AG04450 (cell line): ENCODE data around the gene UQCC2. TPM values are rescaled to one million over a fixed set of nuclear protein-coding genes. Genes with fewer than 3 reads are reported as not detected.

ENCODE experiments used
- CTCF ChIA-PET: fragments of 300-600, 350-600 bp; formaldehyde crosslinking; extraction: SDS; loops from one replicate; lab custom pipeline; 2022; ENCODE audit warnings: antibody characterized with exemption, inconsistent platforms; lab: Charles Lee
- POLR2A ChIA-PET: fragments of 350-600 bp; formaldehyde crosslinking; extraction: SDS; loops from one replicate; lab custom pipeline; 2021; ENCODE audit warnings: antibody characterized with exemption, inconsistent platforms; lab: Yijun Ruan, JAX
- DNase-seq: peaks from one replicate; pipeline ENCODE4 v3.0.0-alpha.2; 2011; ENCODE audit warnings: low read depth, low spot score
- H3K27ac ChIP-seq: one replicate; pipeline ENCODE4 v1.5.1; 2012; ENCODE audit warnings: low read depth, low read length, control low read depth
- H3K27me3 ChIP-seq: one replicate; pipeline ENCODE4 v1.6.0; 2012; ENCODE audit warnings: low read length; ENCODE audit not compliant: control insufficient read depth, insufficient read depth
- H3K4me3 ChIP-seq: 2 replicates; pipeline ENCODE4 v1.5.1; 2011; ENCODE audit warnings: mild to moderate bottlenecking, low read depth, low read length, control low read depth
- H3K9me3 ChIP-seq: 2 replicates; pipeline ENCODE4 v1.5.1; 2012; ENCODE audit warnings: low read length; ENCODE audit not compliant: control insufficient read depth, insufficient read depth
- polyA plus RNA-seq: library from polyadenylated mRNA; depleted of rRNA; stranded (reverse); fragments of >200 nt; gene quantifications from 2 replicates; pipeline ENCODE4 v1.2.3, GENCODE V29; 2011
- TF ChIP-seq, protein P1 (sequence below): IDR thresholded peaks from 2 replicates; pipeline ENCODE4 v1.5.1; 2011; ENCODE audit warnings: low read depth, low read length, control low read depth, inconsistent platforms

UQCC2 gene
- polyA plus RNA-seq, 1 experiment: 67.9 TPM

DNA sequence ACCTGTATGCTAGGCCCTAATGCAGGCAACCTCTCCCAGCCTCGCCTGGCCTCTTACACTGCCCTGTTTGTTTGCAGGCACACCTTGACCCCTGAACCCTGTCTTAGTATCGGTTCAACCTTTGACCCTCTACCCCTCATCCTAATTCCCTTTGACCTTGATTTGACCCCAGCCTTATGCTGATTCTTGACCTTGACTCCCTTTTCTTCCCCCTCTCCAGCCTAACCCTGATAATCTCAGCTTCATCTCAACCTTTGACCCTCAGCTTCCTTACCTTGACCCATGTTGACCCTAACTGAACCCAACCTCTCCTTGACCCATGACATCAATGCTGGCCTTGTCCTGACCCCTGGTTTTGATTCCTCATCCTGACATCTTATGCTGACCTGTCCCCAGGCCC, 33.8 kb downstream of the UQCC2 start:
- H3K27me3 ChIP-seq: no peaks in the 10 kb centered on the region
- POLR2A ChIA-PET: no interaction called here
- no peak overlapping the region for H3K27ac ChIP-seq
- no peaks in the 10 kb centered on the region for H3K9me3 ChIP-seq
- DNase-seq: no peak
- CTCF ChIA-PET: no interaction called here
- no peak overlapping the region for H3K4me3 ChIP-seq
- TF ChIP-seq, protein P1, sequence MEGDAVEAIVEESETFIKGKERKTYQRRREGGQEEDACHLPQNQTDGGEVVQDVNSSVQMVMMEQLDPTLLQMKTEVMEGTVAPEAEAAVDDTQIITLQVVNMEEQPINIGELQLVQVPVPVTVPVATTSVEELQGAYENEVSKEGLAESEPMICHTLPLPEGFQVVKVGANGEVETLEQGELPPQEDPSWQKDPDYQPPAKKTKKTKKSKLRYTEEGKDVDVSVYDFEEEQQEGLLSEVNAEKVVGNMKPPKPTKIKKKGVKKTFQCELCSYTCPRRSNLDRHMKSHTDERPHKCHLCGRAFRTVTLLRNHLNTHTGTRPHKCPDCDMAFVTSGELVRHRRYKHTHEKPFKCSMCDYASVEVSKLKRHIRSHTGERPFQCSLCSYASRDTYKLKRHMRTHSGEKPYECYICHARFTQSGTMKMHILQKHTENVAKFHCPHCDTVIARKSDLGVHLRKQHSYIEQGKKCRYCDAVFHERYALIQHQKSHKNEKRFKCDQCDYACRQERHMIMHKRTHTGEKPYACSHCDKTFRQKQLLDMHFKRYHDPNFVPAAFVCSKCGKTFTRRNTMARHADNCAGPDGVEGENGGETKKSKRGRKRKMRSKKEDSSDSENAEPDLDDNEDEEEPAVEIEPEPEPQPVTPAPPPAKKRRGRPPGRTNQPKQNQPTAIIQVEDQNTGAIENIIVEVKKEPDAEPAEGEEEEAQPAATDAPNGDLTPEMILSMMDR: no peak

DNA sequence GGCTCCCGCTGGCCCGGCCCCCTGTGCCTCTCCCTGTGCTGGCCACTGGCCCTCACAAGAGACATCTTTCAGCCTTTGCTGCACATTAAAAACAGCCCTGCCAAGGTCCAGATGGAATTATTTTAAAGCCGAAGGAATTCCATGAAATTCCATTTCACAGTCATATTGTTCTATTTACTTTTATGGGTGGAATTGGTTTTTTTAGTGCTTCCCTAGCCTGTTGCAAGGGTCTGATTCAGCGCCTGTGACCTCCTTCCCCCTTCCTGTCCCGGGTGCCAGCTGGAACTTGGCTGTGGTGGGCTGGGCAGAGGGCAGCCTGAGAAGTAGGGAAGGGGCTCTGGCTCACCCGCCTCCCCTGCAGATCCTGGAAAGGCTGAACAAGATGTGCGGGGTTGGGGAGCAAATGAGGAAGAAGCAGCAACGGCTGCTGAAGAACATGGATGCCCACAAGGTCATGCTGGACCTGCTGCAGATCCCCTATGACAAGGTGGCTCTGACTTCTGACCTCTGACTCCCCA, 34.3 kb downstream of the UQCC2 start:
- ChIA-PET CTCF (no interaction called here), POLR2A (no interaction called here)
- H3K9me3 ChIP-seq: no peaks in the 10 kb centered on the region
- H3K27me3 ChIP-seq: no peaks in the 10 kb centered on the region
- TF ChIP-seq, protein P1: no peak
- DNase-seq: no peak
- peak overlapping the region; percentile 39 for H3K27ac ChIP-seq
- H3K4me3 ChIP-seq: no peak overlapping the region

DNA sequence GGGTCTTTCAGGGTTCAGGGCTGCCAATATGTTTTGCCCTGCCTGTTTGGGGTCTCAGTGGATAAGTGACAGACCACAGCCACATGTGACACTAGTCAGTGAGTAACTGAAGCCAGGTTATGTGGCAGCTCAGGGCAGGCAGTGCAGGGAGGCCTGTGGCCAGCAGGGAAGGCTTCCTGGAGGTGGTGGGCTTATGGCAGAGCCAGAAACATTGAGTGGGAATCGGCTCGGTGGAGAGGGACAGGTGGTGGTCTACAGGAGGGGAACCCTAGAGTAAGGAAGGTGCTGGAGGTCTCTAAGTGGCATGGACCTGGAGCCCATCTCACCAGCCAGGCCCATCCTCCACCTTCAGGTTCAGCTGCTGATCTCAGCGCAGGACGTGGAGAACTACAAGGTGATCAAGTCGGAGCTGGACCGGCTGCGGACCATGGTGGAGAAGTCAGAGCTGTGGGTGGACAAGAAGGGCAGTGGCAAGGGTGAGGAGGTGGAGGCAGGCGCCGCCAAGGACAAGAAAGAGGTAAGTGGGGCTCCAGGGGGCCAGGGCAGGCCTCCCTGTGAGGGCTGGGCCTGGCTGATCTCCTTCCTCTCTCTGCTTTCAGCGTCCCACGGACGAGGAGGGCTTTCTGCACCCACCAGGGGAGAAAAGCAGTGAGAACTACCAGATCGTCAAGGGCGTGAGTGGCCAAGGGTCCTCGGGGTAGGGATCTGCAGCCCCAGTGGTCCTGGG, 34.9 kb downstream of the UQCC2 start:
- no peak overlapping the region for H3K4me3 ChIP-seq
- H3K27me3 ChIP-seq: no peaks in the 10 kb centered on the region
- no peak for DNase-seq
- no peaks in the 10 kb centered on the region for H3K9me3 ChIP-seq
- TF ChIP-seq, protein P1: no peak
- CTCF ChIA-PET: interaction anchor here (1.1 kb wide), 1 partner anchor 25 kb away, joined by 3 read pairs; no protein-coding TSS in a partner anchor
- POLR2A ChIA-PET: no interaction called here
- H3K27ac ChIP-seq: peak overlapping the region; percentile 39

DNA sequence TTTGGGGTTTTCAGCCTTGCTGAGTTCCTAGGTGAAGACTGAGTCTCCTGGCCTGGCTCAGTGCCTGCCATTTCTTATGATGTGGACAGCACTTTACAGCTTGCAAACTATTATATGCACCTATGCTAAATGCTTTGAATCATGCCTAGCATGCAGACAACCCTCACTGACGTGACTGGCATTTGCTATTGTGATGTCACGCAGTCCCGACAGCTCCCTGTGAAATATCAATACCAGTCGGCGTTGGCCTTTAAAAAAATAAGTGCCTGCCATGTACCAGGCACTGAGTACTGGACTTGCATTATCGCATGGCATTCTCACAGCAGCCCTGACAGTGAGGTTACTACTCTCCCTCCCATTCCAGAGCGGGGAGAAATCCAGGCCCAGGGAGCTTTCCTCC, 35.5 kb downstream of the UQCC2 start:
- H3K27me3 ChIP-seq: no peaks in the 10 kb centered on the region
- ChIA-PET POLR2A (no interaction called here), CTCF (interaction anchor here (1.1 kb wide), 1 partner anchor 25 kb away, joined by 3 read pairs; no protein-coding TSS in a partner anchor)
- H3K4me3 ChIP-seq: no peak overlapping the region
- H3K9me3 ChIP-seq: no peaks in the 10 kb centered on the region
- H3K27ac ChIP-seq: no peak overlapping the region
- TF ChIP-seq, protein P1: no peak
- no peak for DNase-seq

DNA sequence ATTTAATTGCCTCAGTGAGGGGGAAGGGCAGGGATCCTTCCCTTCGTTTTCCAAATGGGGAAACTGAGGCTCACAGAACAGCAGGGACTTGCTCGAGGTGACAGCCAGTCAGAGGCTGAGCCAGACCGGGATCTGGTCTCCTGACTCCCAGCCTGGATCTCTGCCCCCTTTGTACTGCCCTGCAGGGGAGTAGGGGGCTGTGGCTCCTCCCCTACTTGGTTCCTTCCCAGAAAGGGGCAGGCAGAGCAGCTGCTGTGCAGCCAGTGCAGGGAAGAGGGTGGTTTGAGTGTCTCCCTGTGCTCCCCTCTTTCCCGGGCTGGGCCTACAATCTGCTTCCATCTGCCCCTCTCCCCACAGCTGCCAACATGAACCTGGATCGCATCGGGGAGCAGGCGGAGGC, 37.6 kb downstream of the UQCC2 start:
- no peaks in the 10 kb centered on the region for H3K9me3 ChIP-seq
- no peak overlapping the region for H3K27ac ChIP-seq
- no peak for DNase-seq
- TF ChIP-seq, protein P1: no peak
- H3K27me3 ChIP-seq: no peaks in the 10 kb centered on the region
- CTCF ChIA-PET: interaction anchor here (0.6 to 4.1 kb wide), 2 partner anchors 22 to 84 kb away, joined by 3 to 23 read pairs; no protein-coding TSS in a partner anchor
- no peak overlapping the region for H3K4me3 ChIP-seq
- POLR2A ChIA-PET: no interaction called here
